ENCODE results near the gene MAPK11.

GRCh38 chr22:50270666-50271394 is 650 bp upstream of the MAPK11 start:
- no peak for TF ChIP-seq CTCF (conservative IDR thresholded peaks at IDR 0.05; ENCODE audit: low read length)
- no peak for TF ChIP-seq EZH2phosphoT487 (IDR thresholded peaks at IDR 0.05; ENCODE audit: borderline replicate concordance)
